Activated naive CD4-positive, alpha-beta T cell (primary cell): ENCODE data around the gene SPC24.
"Not testable (repeated sequence)": the region's sequence is repeated elsewhere in the genome, so short reads cannot be mapped to it uniquely, and the experiment has no call there.

Experiments used
- DNase-seq, 4 experiments: peaks; one replicate each; lab custom pipeline; 2025; lab: John Stamatoyannopoulos, UW

The SPC24 gene

GRCh38 chr19:11192957-11193939 is 37.7 kb upstream of the SPC24 start:
- no peak for DNase-seq

GRCh38 chr19:11191934-11192333 is 36.4 kb upstream of the SPC24 start:
- DNase-seq = no peak

- no peak for DNase-seq
Observed at GRCh38 chr19:11191273-11191755, 35.7 kb upstream of the SPC24 start.

- DNase-seq = no peak
Observed at GRCh38 chr19:11190501-11190900, 34.9 kb upstream of the SPC24 start.

GRCh38 chr19:11187441-11187840 is 31.9 kb upstream of the SPC24 start:
- DNase-seq = no peak

GRCh38 chr19:11182994-11183393 is 27.4 kb upstream of the SPC24 start:
- DNase-seq = no peak

- DNase-seq = no peak
Observed at GRCh38 chr19:11181488-11181887, 25.9 kb upstream of the SPC24 start.

- not testable (repeated sequence) for DNase-seq
Observed at GRCh38 chr19:11180975-11181374, 25.4 kb upstream of the SPC24 start.

- no peak for DNase-seq
Observed at GRCh38 chr19:11180346-11180745, 24.8 kb upstream of the SPC24 start.

GRCh38 chr19:11179716-11180297 is 24.2 kb upstream of the SPC24 start:
- DNase-seq = no peak

- not testable (repeated sequence) for DNase-seq
Observed at GRCh38 chr19:11179145-11179465, 23.5 kb upstream of the SPC24 start.

GRCh38 chr19:11177592-11177991 is 22.0 kb upstream of the SPC24 start:
- no peak for DNase-seq

GRCh38 chr19:11176466-11177193 is 21.0 kb upstream of the SPC24 start:
- DNase-seq = no peak

GRCh38 chr19:11175920-11176319 is 20.3 kb upstream of the SPC24 start:
- no peak for DNase-seq

GRCh38 chr19:11174336-11174735 is 18.8 kb upstream of the SPC24 start:
- no peak for DNase-seq

GRCh38 chr19:11173516-11174155 is 18.1 kb upstream of the SPC24 start:
- DNase-seq = no peak

GRCh38 chr19:11172576-11172975 is 17.0 kb upstream of the SPC24 start:
- DNase-seq = no peak

GRCh38 chr19:11171144-11171543 is 15.6 kb upstream of the SPC24 start:
- DNase-seq = no peak

- DNase-seq = no peak
Observed at GRCh38 chr19:11169896-11170678, 14.5 kb upstream of the SPC24 start.

- DNase-seq = no peak
Observed at GRCh38 chr19:11168568-11168967, 13.0 kb upstream of the SPC24 start.
